Stomach (tissue), 9 donors: Measurements from ENCODE around the gene ANKFY1. TPM values are rescaled to one million over a fixed set of nuclear protein-coding genes. Genes with fewer than 3 reads are reported as not detected.

ENCODE experiments used
- DNase-seq, 2 donors: peaks; one replicate each; pipeline versions ENCODE4 v3.0.0 to v3.0.0-alpha.2; 2013 to 2019
- H3K27ac ChIP-seq, 5 donors: fragments of 200-600 bp in 4 of 5; sonication (generic) in 4 of 5; one replicate each; pipeline ENCODE4 v1.5.1; 2013 to 2019; ENCODE audit warnings: mild to moderate bottlenecking in 1 of 5, moderate library complexity in 1 of 5
- H3K27me3 ChIP-seq, 3 donors: fragments of 200-600 bp; sonication (generic); one replicate each; pipeline ENCODE4 v1.5.1; 2017 to 2019; ENCODE audit warnings: mixed run types in 1 of 3
- H3K36me3 ChIP-seq, 4 donors: fragments of 200-600 bp; sonication (generic); 1 replicate in 3 of 4; 2 replicates in 1 of 4; pipeline ENCODE4 v1.5.1; 2016 to 2019
- H3K4me1 ChIP-seq, 4 donors: fragments of 200-600 bp; sonication (generic); one replicate each; pipeline ENCODE4 v1.5.1; 2016 to 2019
- H3K4me3 ChIP-seq, 4 donors: fragments of 200-600 bp; sonication (generic) in 3 of 4; one replicate each; pipeline ENCODE4 v1.5.1; 2016 to 2019; ENCODE audit warnings: mild to moderate bottlenecking in 1 of 4
- H3K9me3 ChIP-seq, 4 donors: fragments of 200-600 bp; sonication (generic); one replicate each; pipeline ENCODE4 v1.5.1; 2016 to 2019
- EP300 ChIP-seq: sonication (generic); formaldehyde crosslinking; IDR thresholded peaks from one replicate; pipeline ENCODE4 v1.6.1; 2017; ENCODE audit warnings: antibody characterized with exemption
- POLR2A ChIP-seq, 4 donors: fragments of 450-650 bp; IDR thresholded peaks; one replicate each; pipeline ENCODE4 v1.6.1; 2016; ENCODE audit warnings: antibody characterized with exemption in 4 of 4, control low read depth in 2 of 4, mild to moderate bottlenecking in 1 of 4, moderate library complexity in 1 of 4
- POLR2AphosphoS5 ChIP-seq, 3 donors: sonication (generic); formaldehyde crosslinking; IDR thresholded peaks; one replicate each; pipeline ENCODE4 v1.6.1; 2016; ENCODE audit warnings: antibody characterized with exemption in 3 of 3
- WGBS, 5 donors: extraction: QIAGEN DNeasy Blood & Tissue Kit in 3 of 5; methylation state at CpG; one replicate each; pipeline versions ENCODE4 v1.1.5 to v1.1.7; 2013 to 2018; 5-methylcytosine and 5-hydroxymethylcytosine counted together
- intact Hi-C: fragments of 100-400 bp; cut with DNase I; formaldehyde crosslinking; loops from one replicate; pipeline ENCODE4 v1.15.1; 2023; ENCODE audit warnings: low total_unique reads
- polyA plus RNA-seq, 3 donors: library from polyadenylated mRNA; stranded (reverse); fragments of 200-250 nt; gene quantifications; one replicate each; pipeline ENCODE4 v1.2.3, GENCODE V29; 2013
- total RNA-seq, 5 donors: library from RNA; depleted of rRNA; stranded (reverse); fragments of >200 nt; gene quantifications; one replicate each; pipeline versions ENCODE4 v1.1.0 to v1.2.3, GENCODE V29; 2014 to 2016
- TF ChIP-seq, protein P1 (sequence below), 7 experiments: fragments of 450-650 bp in 4 of 7; fragments of 200-600 bp in 3 of 7; sonication (generic) in 3 of 7; IDR thresholded peaks; one replicate each; pipeline ENCODE4 v1.5.1; 2016 to 2019; ENCODE audit warnings: antibody characterized with exemption in 7 of 7, control low read depth in 2 of 7, mild to moderate bottlenecking in 1 of 7
- donor health status: healthy with polysubstance abuse.
- donor health status: Bipolar disorder and iron deficiency.
- donor health status: healthy.

The ANKFY1 gene
- total and polyA plus RNA-seq, 8 donors = 6.4 to 61.0 (median 39.2) TPM

GRCh38 chr17:4267402-4267801 is 3.6 kb upstream of the ANKFY1 start:
- intact Hi-C loops = no loop called here
- peaks cover 13 to 26% (median 22%) of the 10 kb centered on the region in 4 donors for H3K4me1 ChIP-seq
- H3K36me3 ChIP-seq = peaks cover 7 to 38% (median 33%) of the 10 kb centered on the region in 4 donors
- no peaks in the 10 kb centered on the region for H3K27me3 ChIP-seq
- no peaks in the 10 kb centered on the region for H3K9me3 ChIP-seq
- WGBS, 5 donors = 93 to 97% (median 94%) methylated on average over 8 of the region's 8 CpGs
- H3K27ac ChIP-seq = no peak overlapping the region
- no peak overlapping the region for H3K4me3 ChIP-seq
- no peak for DNase-seq
- no peak for TF ChIP-seq EP300
- TF ChIP-seq POLR2AphosphoS5 (IDR thresholded peaks at IDR 0.05) = no peak

GRCh38 chr17:4266550-4266949 is 2.8 kb upstream of the ANKFY1 start:
- Histone ChIP-seq H3K4me3 (no peak overlapping the region), H3K36me3 (peaks cover 7 to 32% (median 28%) of the 10 kb centered on the region in 4 donors), H3K27me3 (no peaks in the 10 kb centered on the region), H3K27ac (no peak overlapping the region), H3K4me1 (peaks cover 22 to 31% (median 27%) of the 10 kb centered on the region in 4 donors), H3K9me3 (no peaks in the 10 kb centered on the region)
- intact Hi-C loops = no loop called here
- no peak for DNase-seq
- WGBS, 5 donors = 80 to 91% (median 83%) methylated on average over 7 of the region's 7 CpGs
- no peak for TF ChIP-seq EP300
- no peak for TF ChIP-seq POLR2AphosphoS5 (IDR thresholded peaks at IDR 0.05)
- TF ChIP-seq, protein P1, sequence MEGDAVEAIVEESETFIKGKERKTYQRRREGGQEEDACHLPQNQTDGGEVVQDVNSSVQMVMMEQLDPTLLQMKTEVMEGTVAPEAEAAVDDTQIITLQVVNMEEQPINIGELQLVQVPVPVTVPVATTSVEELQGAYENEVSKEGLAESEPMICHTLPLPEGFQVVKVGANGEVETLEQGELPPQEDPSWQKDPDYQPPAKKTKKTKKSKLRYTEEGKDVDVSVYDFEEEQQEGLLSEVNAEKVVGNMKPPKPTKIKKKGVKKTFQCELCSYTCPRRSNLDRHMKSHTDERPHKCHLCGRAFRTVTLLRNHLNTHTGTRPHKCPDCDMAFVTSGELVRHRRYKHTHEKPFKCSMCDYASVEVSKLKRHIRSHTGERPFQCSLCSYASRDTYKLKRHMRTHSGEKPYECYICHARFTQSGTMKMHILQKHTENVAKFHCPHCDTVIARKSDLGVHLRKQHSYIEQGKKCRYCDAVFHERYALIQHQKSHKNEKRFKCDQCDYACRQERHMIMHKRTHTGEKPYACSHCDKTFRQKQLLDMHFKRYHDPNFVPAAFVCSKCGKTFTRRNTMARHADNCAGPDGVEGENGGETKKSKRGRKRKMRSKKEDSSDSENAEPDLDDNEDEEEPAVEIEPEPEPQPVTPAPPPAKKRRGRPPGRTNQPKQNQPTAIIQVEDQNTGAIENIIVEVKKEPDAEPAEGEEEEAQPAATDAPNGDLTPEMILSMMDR (IDR thresholded peaks at IDR 0.05) = no peak
- TF ChIP-seq POLR2A (IDR thresholded peaks at IDR 0.05) = no peak

- DNase-seq = no peak
- intact Hi-C loops = no loop called here
- peaks cover 23 to 35% (median 34%) of the 10 kb centered on the region in 4 donors for H3K4me1 ChIP-seq
- no peak for TF ChIP-seq POLR2A (IDR thresholded peaks at IDR 0.05)
- no peak for TF ChIP-seq EP300
- TF ChIP-seq, protein P1 (IDR thresholded peaks at IDR 0.05) = no peak
- no peak for TF ChIP-seq POLR2AphosphoS5 (IDR thresholded peaks at IDR 0.05)
- peak overlapping the region; percentile 85 to 93 (median 88) for H3K27ac ChIP-seq
- WGBS, 5 donors = 19 to 33% (median 24%) methylated on average over 8 of the region's 8 CpGs
- H3K27me3 ChIP-seq = no peaks in the 10 kb centered on the region
- H3K4me3 ChIP-seq = peak overlapping the region; percentile 84 to 97 (median 96)
- peaks cover 0 to 25% (median 10%) of the 10 kb centered on the region in 4 donors for H3K36me3 ChIP-seq
- peaks cover 0 to 17% (median 4%) of the 10 kb centered on the region in 4 donors for H3K9me3 ChIP-seq
These were observed 1.1 kb downstream of the ANKFY1 start for GRCh38 chr17:4262703-4263102.

DNA sequence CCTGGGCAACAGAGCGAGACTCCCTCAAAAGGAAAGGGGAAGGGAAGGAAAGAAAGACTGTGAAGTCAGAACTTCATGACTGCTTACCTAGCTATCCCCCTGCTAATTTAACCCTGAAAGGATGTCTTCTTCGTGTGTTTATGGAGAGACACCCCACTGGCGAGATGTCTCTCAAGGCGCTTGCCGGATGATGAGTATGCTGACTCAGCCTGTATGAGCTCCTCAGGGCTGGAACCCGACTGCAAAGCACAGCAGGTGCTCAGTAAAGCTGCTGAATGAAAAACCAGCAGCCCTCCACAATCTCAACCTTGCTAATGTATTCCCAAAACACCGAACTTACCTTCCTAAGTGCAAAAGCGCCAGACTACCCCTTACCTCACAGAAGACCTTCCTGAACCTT is 2.3 kb downstream of the ANKFY1 start:
- Histone ChIP-seq H3K9me3 (peaks cover 0 to 17% (median 4%) of the 10 kb centered on the region in 4 donors), H3K27ac (no peak overlapping the region), H3K36me3 (peaks cover 0 to 23% (median 7%) of the 10 kb centered on the region in 4 donors), H3K4me1 (peaks cover 23 to 35% (median 34%) of the 10 kb centered on the region in 4 donors), H3K27me3 (no peaks in the 10 kb centered on the region), H3K4me3 (no peak overlapping the region)
- TF ChIP-seq POLR2A (IDR thresholded peaks at IDR 0.05) = no peak
- TF ChIP-seq, protein P1 (IDR thresholded peaks at IDR 0.05) = no peak
- no peak for TF ChIP-seq POLR2AphosphoS5 (IDR thresholded peaks at IDR 0.05)
- WGBS, 5 donors = 90 to 96% (median 92%) methylated on average over 8 of the region's 8 CpGs
- intact Hi-C loops = no loop called here
- DNase-seq = no peak

- Histone ChIP-seq H3K27me3 (no peaks in the 10 kb centered on the region), H3K36me3 (peaks cover 0 to 25% (median 10%) of the 10 kb centered on the region in 4 donors), H3K9me3 (peaks cover 0 to 17% (median 4%) of the 10 kb centered on the region in 4 donors), H3K4me3 (no peak overlapping the region), H3K27ac (no peak overlapping the region), H3K4me1 (peaks cover 16 to 25% (median 25%) of the 10 kb centered on the region in 4 donors)
- TF ChIP-seq POLR2A (IDR thresholded peaks at IDR 0.05) (no peak), EP300 (no peak), POLR2AphosphoS5 (IDR thresholded peaks at IDR 0.05) (no peak)
- TF ChIP-seq, protein P1 (IDR thresholded peaks at IDR 0.05) = no peak
- WGBS, 5 donors = 98 to 100% (median 100%) methylated on average over 3 of the region's 3 CpGs
- intact Hi-C loops = no loop called here
- DNase-seq = no peak
These were observed 4.9 kb downstream of the ANKFY1 start for GRCh38 chr17:4258867-4259266.
